Mammary epithelial cell (primary cell): ENCODE results near the gene ZNF652.

Experiments used
- EZH2 ChIP-seq: IDR thresholded peaks from 2 replicates; pipeline ENCODE4 v1.6.1; 2012; ENCODE audit warnings: low read length, inconsistent platforms, borderline replicate concordance
- TF ChIP-seq, protein P1 (sequence below), 2 donors: IDR thresholded peaks in 1 of 2; conservative IDR thresholded peaks in 1 of 2; 2 replicates each; pipeline ENCODE4 v1.5.1; 2011 to 2012; ENCODE audit warnings: inconsistent platforms in 2 of 2, low read length in 2 of 2, mild to moderate bottlenecking in 2 of 2, control low read depth in 1 of 2, low read depth in 1 of 2; ENCODE audit not compliant: insufficient read depth in 1 of 2; ENCODE audit errors: extremely low read depth in 1 of 2

DNA sequence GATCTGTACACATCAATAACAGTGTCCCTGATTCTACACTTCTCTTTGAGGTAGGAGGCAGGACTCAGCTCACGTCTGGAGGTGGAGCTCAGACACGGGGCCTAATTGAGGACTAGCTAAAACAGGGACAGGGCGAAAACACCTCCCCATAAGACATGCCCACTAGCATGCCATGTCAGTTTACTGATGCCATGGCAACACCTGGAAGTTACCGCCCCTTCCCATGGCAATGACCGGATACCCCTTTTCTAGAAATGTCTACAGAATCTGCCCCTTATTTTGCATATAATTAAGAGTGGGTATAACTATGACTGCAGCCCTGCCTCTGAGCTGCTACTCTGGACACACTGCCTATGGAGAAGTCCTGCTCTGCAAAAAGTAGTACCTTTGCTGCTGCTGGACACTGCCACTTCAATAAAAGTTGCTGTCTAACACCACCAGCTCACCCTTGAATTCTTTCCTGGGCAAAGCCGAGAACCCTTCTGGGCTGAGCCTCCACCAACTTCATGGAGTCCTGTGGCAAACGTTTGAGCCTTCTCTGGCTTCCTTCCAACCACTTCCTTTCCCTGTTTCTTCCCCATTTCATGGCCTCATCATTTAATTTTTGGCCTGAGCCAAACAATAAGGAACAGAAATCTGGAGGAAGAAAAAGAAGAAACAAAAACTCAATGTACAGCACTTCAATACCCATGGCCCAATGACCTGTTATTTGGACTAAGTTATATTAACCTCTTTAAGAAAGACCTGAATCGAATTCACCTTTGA lies 31.6 kb upstream of the ZNF652 start:
- TF ChIP-seq, protein P1, sequence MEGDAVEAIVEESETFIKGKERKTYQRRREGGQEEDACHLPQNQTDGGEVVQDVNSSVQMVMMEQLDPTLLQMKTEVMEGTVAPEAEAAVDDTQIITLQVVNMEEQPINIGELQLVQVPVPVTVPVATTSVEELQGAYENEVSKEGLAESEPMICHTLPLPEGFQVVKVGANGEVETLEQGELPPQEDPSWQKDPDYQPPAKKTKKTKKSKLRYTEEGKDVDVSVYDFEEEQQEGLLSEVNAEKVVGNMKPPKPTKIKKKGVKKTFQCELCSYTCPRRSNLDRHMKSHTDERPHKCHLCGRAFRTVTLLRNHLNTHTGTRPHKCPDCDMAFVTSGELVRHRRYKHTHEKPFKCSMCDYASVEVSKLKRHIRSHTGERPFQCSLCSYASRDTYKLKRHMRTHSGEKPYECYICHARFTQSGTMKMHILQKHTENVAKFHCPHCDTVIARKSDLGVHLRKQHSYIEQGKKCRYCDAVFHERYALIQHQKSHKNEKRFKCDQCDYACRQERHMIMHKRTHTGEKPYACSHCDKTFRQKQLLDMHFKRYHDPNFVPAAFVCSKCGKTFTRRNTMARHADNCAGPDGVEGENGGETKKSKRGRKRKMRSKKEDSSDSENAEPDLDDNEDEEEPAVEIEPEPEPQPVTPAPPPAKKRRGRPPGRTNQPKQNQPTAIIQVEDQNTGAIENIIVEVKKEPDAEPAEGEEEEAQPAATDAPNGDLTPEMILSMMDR (conservative IDR thresholded peaks at IDR 0.05 in 1 of 2, IDR thresholded peaks at IDR 0.05 in 1 of 2; ENCODE audit: extremely low read depth in 1 of 2, insufficient read depth in 1 of 2, low read depth in 1 of 2, low read length in 2 of 2), result no peak
- no peak for TF ChIP-seq EZH2
